GM19397 (cell line): ENCODE measurements around the gene STPG4.
"Not testable (repeated sequence)": the region's sequence is repeated elsewhere in the genome, so short reads cannot be mapped to it uniquely, and the experiment has no call there.

Source experiments
- ATAC-seq: cut with Tn5 transposase; IDR thresholded peaks from one replicate; pipeline ENCODE4 v1.9.1; 2021; ENCODE audit warnings: mild to moderate bottlenecking, moderate library complexity; ENCODE audit not compliant: unreplicated experiment

STPG4 gene

GRCh38 chr2:47173986-47174732 lies 19.1 kb upstream of the STPG4 start:
- no peak for ATAC-seq

- ATAC-seq = no peak
Observed at GRCh38 chr2:47172922-47173695, 18.0 kb upstream of the STPG4 start.

- no peak for ATAC-seq
Observed at GRCh38 chr2:47172156-47172921, 17.2 kb upstream of the STPG4 start.

GRCh38 chr2:47169784-47170183 lies 14.7 kb upstream of the STPG4 start:
- no peak for ATAC-seq

GRCh38 chr2:47168895-47169294 lies 13.8 kb upstream of the STPG4 start:
- not testable (repeated sequence) for ATAC-seq

- ATAC-seq = no peak
Observed at GRCh38 chr2:47167149-47167548, 12.0 kb upstream of the STPG4 start.

GRCh38 chr2:47165001-47165555 lies 10.0 kb upstream of the STPG4 start:
- no peak for ATAC-seq

- no peak for ATAC-seq
Observed at GRCh38 chr2:47162780-47163179, 7.7 kb upstream of the STPG4 start.

- no peak for ATAC-seq
Observed at GRCh38 chr2:47161475-47161874, 6.4 kb upstream of the STPG4 start.

GRCh38 chr2:47160660-47161059 lies 5.6 kb upstream of the STPG4 start:
- no peak for ATAC-seq

- no peak for ATAC-seq
Observed at GRCh38 chr2:47160211-47160610, 5.1 kb upstream of the STPG4 start.

- ATAC-seq = no peak
Observed at GRCh38 chr2:47159627-47160026, 4.5 kb upstream of the STPG4 start.

GRCh38 chr2:47158576-47158975 lies 3.5 kb upstream of the STPG4 start:
- no peak for ATAC-seq

GRCh38 chr2:47152803-47153202 lies 2.3 kb downstream of the STPG4 start:
- no peak for ATAC-seq

GRCh38 chr2:47150175-47150574 lies 4.9 kb downstream of the STPG4 start:
- no peak for ATAC-seq

- ATAC-seq = no peak
Observed at GRCh38 chr2:47147021-47147420, 8.1 kb downstream of the STPG4 start.

GRCh38 chr2:47145466-47145865 lies 9.6 kb downstream of the STPG4 start:
- no peak for ATAC-seq

- no peak for ATAC-seq
Observed at GRCh38 chr2:47141520-47141919, 13.6 kb downstream of the STPG4 start.

GRCh38 chr2:47134386-47135090 lies 20.6 kb downstream of the STPG4 start:
- ATAC-seq = no peak

- no peak for ATAC-seq
Observed at GRCh38 chr2:47133046-47133445, 22.1 kb downstream of the STPG4 start.
